A549 (cell line): ENCODE measurements around the gene ANKRD10. TPM values are rescaled to one million over a fixed set of nuclear protein-coding genes. Genes with fewer than 3 reads are reported as not detected.
"Not testable (repeated sequence)": the region's sequence is repeated elsewhere in the genome, so short reads cannot be mapped to it uniquely, and the experiment has no call there.

ENCODE experiments used
- ATAC-seq, 2 experiments: fragments of 200-7000 bp in 1 of 2; fragments of >200 bp in 1 of 2; cut with Nextera tagmentation in 1 of 2; cut with Tn5 transposase in 1 of 2; 3 replicates each; pipeline versions ENCODE4 v1.8.0 to v1.9.1; 2018 to 2020; ENCODE audit warnings: mild to moderate bottlenecking in 1 of 2, moderate library complexity in 1 of 2
- CTCF ChIA-PET: fragments of 300-600 bp; sonication (Branson Sonifier 250); formaldehyde crosslinking; extraction: SDS; loops from one replicate; lab custom pipeline; 2021; ENCODE audit warnings: antibody characterized with exemption, inconsistent platforms; lab: Yijun Ruan, JAX
- POLR2A ChIA-PET: fragments of 350-600 bp; formaldehyde crosslinking; extraction: SDS; loops from one replicate; lab custom pipeline; 2021; ENCODE audit warnings: antibody characterized with exemption, inconsistent platforms; lab: Yijun Ruan, JAX
- DNase-seq, 2 experiments: peaks; one replicate each; pipeline versions ENCODE4 v3.0.0 to v3.0.0-alpha.2; 2011 to 2016; ENCODE audit warnings: low read depth in 1 of 2, low spot score in 1 of 2
- FAIRE-seq: peaks from 2 replicates; lab custom pipeline; 2011; peaks lifted over from hg19 to GRCh38; lab: Jason Lieb, UNC
- H3K27ac ChIP-seq, 2 experiments: fragments of >200 bp; sonication (Bioruptor Twin); formaldehyde crosslinking; 3 replicates each; pipeline ENCODE4 v1.5.1; 2016 to 2017
- H3K4me1 ChIP-seq: fragments of >200 bp; sonication (Bioruptor Twin); formaldehyde crosslinking; 3 replicates; pipeline ENCODE4 v1.6.1; 2016
- H3K4me2 ChIP-seq: fragments of >200 bp; sonication (Bioruptor Twin); formaldehyde crosslinking; 3 replicates; pipeline ENCODE4 v1.6.1; 2016
- H3K4me3 ChIP-seq: fragments of >200 bp; sonication (Bioruptor Twin); formaldehyde crosslinking; 3 replicates; pipeline ENCODE4 v1.5.1; 2016
- H3K9me3 ChIP-seq: fragments of >200 bp; sonication (Bioruptor Twin); formaldehyde crosslinking; 3 replicates; pipeline ENCODE4 v1.6.1; 2016
- ELK1 ChIP-seq: fragments of 150-350 bp; IDR thresholded peaks from 2 replicates; pipeline ENCODE4 v1.6.1; 2014; ENCODE audit warnings: low read depth, mild to moderate bottlenecking, low read length
- EP300 ChIP-seq, 2 experiments: fragments of >200 bp; sonication (Bioruptor Twin); formaldehyde crosslinking; IDR thresholded peaks; 2 replicates in 1 of 2; 3 replicates in 1 of 2; pipeline ENCODE4 v1.6.1; 2016 to 2017
- FOSL2 ChIP-seq, 2 experiments: fragments of 450-650 bp in 1 of 2; fragments of >200 bp in 1 of 2; sonication (Bioruptor Twin) in 1 of 2; formaldehyde crosslinking; IDR thresholded peaks; 2 replicates each; pipeline versions ENCODE4 v1.5.0 to v1.6.1; 2016 to 2020; ENCODE audit warnings: mild to moderate bottlenecking in 1 of 2, moderate library complexity in 1 of 2
- GATA3 ChIP-seq: IDR thresholded peaks from 2 replicates; pipeline ENCODE4 v1.6.1; 2012; ENCODE audit warnings: borderline replicate concordance
- HES2 ChIP-seq: fragments of >200 bp; sonication (Bioruptor Twin); formaldehyde crosslinking; IDR thresholded peaks from 2 replicates; pipeline ENCODE4 v1.6.1; 2016
- KDM1A ChIP-seq: fragments of 200-600 bp; sonication (generic); IDR thresholded peaks from 2 replicates; pipeline ENCODE4 v1.6.1; 2016; ENCODE audit warnings: low read depth, mild to moderate bottlenecking
- KDM5A ChIP-seq: fragments of 200-600 bp; sonication (generic); IDR thresholded peaks from 2 replicates; pipeline ENCODE4 v1.6.1; 2016; ENCODE audit warnings: antibody characterized with exemption, mild to moderate bottlenecking
- MAX ChIP-seq: IDR thresholded peaks from 2 replicates; pipeline ENCODE4 v1.6.1; 2012
- POLR2AphosphoS2 ChIP-seq: conservative IDR thresholded peaks from 2 replicates; pipeline ENCODE4 v1.6.1; 2012; ENCODE audit warnings: low read length, improper control_type of control experiment, inconsistent platforms
- SREBF2 ChIP-seq: fragments of 450-650 bp; IDR thresholded peaks from 2 replicates; pipeline ENCODE4 v1.6.1; 2014; ENCODE audit warnings: mild to moderate bottlenecking, moderate library complexity
- ZFP36 ChIP-seq: fragments of 450-650 bp; IDR thresholded peaks from 2 replicates; pipeline ENCODE4 v1.6.1; 2014; ENCODE audit warnings: borderline replicate concordance; ENCODE audit not compliant: partially characterized antibody
- WGBS: methylation state at CpG from one replicate; pipeline ENCODE4 v1.1.6; 2017; ENCODE audit errors: missing lambda C conversion rate; 5-methylcytosine and 5-hydroxymethylcytosine counted together
- polyA plus RNA-seq, 4 experiments: library from polyadenylated mRNA; depleted of rRNA in 3 of 4; stranded (reverse); fragments of >200 nt; fragmentation: RNase III in 1 of 4; extraction: RNeasy Plus Mini Kit Qiagen cat#74134 plus additional on column Dnase treatment in 1 of 4; gene quantifications; 2 replicates in 3 of 4; 3 replicates in 1 of 4; pipeline ENCODE4 v1.2.3, GENCODE V29; 2011 to 2017

ANKRD10 gene
- polyA plus RNA-seq, 2 of the 4 experiments (the other 2 are of a cell fraction), result 32.1 to 66.0 TPM

GRCh38 chr13:110957931-110958330 is 43.1 kb upstream of the ANKRD10 start:
- POLR2A ChIA-PET, result no interaction called here

GRCh38 chr13:110957181-110957884 is 42.5 kb upstream of the ANKRD10 start:
- CTCF ChIA-PET, result interaction anchor here (1.9 kb wide), 1 partner anchor 42 kb away, joined by 5 read pairs; the partner anchor contains the start of gene ANKRD10
- DNase-seq (peak in 1 of 2 experiments; percentile 32), FAIRE-seq (no peak), ATAC-seq (no peak)
- Histone ChIP-seq H3K4me2 (no peak overlapping the region), H3K4me3 (no peak overlapping the region), H3K27ac (peak overlapping the region in 1 of 2 experiments; percentile 45; a peak in 1 of 6 replicates), H3K9me3 (no peaks in the 10 kb centered on the region), H3K4me1 (peaks cover 19% of the 10 kb centered on the region; the same call in 2 of the 3 replicates)
- no peak for TF ChIP-seq ZFP36
- no peak for TF ChIP-seq FOSL2 (IDR thresholded peaks at IDR 0.05)
- TF ChIP-seq FOSL2 (CRISPR knock-in tag; IDR thresholded peaks at IDR 0.05), result no peak
- 0 out of 2 replicates have a peak, but pooled peaks have one; percentile 29 for TF ChIP-seq MAX
- TF ChIP-seq POLR2AphosphoS2, result no peak
- TF ChIP-seq GATA3, result 0 out of 2 replicates have a peak, but pooled peaks have one; percentile 13
- no peak for TF ChIP-seq SREBF2
- 59% methylated on average over 10 of the region's 10 CpGs for WGBS
- POLR2A ChIA-PET, result no interaction called here

More at GRCh38 chr13:110957931-110958330, 43.1 kb upstream of the ANKRD10 start:
- CTCF ChIA-PET, result interaction anchor here (1.9 kb wide), 1 partner anchor 43 kb away, joined by 5 read pairs; the partner anchor contains the start of gene ANKRD10
- TF ChIP-seq HES2, result no peak
- no peak for TF ChIP-seq ELK1
- no peak for TF ChIP-seq KDM5A
- TF ChIP-seq EP300 (IDR thresholded peaks at IDR 0.05), result no peak
- 0 out of 2 replicates have a peak, but pooled peaks have one; percentile 0 for TF ChIP-seq MAX
- TF ChIP-seq KDM1A, result no peak
- 83% methylated on average over 6 of the region's 6 CpGs for WGBS
- H3K9me3 ChIP-seq, result no peaks in the 10 kb centered on the region
- H3K4me2 ChIP-seq, result no peak overlapping the region
- H3K27ac ChIP-seq, result peak overlapping the region in 1 of 2 experiments; percentile 45; a peak in 1 of 6 replicates
- H3K4me1 ChIP-seq, result peaks cover 19% of the 10 kb centered on the region; the same call in 2 of the 3 replicates
- FAIRE-seq (no peak), ATAC-seq (no peak), DNase-seq (no peak)
- no peak overlapping the region for H3K4me3 ChIP-seq

GRCh38 chr13:110956216-110956615 is 41.3 kb upstream of the ANKRD10 start:
- H3K27ac ChIP-seq, H3K4me2 ChIP-seq, DNase-seq, POLR2A ChIA-PET, ATAC-seq, H3K9me3 ChIP-seq, FAIRE-seq, H3K4me3 ChIP-seq, CTCF ChIA-PET: not testable (repeated sequence)
- peaks cover 19% of the 10 kb centered on the region; the same call in 2 of the 3 replicates for H3K4me1 ChIP-seq
- 89% methylated on average over 9 of the region's 12 CpGs for WGBS

GRCh38 chr13:110955608-110956007 is 40.7 kb upstream of the ANKRD10 start:
- H3K9me3 ChIP-seq, POLR2A ChIA-PET, H3K4me2 ChIP-seq, DNase-seq, FAIRE-seq, CTCF ChIA-PET, H3K4me3 ChIP-seq: not testable (repeated sequence)
- Histone ChIP-seq H3K27ac (peak overlapping the region; percentile 44 to 59; a peak in 5 of 6 replicates), H3K4me1 (peaks cover 19% of the 10 kb centered on the region; the same call in 2 of the 3 replicates)
- ATAC-seq, result 0 out of 6 replicates have a peak, but pooled peaks of 1 of the 2 experiments have one; percentile 11
- 75% methylated on average over 6 of the region's 7 CpGs for WGBS
